ENCODE results near the gene RBM22.

Gene RBM22

DNA sequence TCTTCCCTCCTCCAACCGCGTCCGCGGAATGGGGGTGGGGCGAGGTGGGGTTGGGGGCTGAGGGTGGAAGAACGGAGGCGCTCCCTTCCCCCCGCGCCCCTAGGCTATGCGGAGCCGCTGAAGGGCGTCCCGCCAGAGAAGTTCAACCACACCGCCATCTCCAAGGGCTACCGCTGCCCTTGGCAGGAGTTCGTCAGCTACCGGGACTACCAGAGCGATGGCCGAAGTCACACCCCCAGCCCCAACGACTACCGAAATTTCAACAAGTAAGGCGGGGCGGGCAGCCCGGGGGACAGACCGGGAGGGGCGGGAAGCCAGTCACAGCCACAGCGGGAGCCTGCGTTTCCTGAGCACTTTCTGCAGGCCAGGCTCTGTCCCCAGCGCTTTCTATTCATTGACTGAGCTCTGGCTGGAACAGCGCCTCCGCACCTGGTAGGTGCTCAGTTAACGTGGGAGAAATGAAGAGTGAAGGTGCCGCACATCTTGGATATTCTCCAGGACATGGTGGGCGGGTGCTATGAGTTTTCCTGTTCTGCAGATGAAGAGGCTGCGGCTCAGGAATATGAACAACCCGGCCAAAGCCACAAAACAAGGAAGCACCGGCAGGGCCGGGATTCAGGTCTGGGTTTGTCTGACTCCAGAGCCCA is 28.5 kb downstream of the RBM22 start:
- no peak for FAIRE-seq

GRCh38 chr5:150671509-150672236 is 29.2 kb downstream of the RBM22 start:
- no peak for FAIRE-seq

- no peak for FAIRE-seq
Observed at GRCh38 chr5:150670948-150671310, 29.9 kb downstream of the RBM22 start.

- no peak for FAIRE-seq
Observed at GRCh38 chr5:150670275-150670947, 30.5 kb downstream of the RBM22 start.

DNA sequence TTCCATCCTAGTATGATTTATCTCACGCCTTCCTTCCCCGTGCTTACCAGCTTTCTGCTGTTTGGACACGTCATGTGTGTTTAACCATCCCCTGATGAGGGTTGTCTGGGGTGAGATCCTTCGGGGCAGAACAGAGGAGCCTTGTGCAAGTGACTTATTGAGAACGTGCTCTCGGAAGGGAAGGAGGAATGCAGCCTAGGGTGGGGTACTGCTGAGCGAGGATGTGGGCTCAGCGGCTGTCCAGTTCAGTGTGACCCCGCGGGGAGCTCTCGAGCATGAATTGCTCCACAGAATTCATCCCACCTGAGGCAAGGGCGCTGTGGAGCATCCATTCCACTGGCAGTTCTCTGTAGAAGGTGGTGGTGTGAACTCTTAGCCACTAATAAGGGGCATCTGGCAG is 35.8 kb downstream of the RBM22 start:
- no peak for FAIRE-seq

GRCh38 chr5:150663936-150664335 is 36.9 kb downstream of the RBM22 start:
- no peak for FAIRE-seq

DNA sequence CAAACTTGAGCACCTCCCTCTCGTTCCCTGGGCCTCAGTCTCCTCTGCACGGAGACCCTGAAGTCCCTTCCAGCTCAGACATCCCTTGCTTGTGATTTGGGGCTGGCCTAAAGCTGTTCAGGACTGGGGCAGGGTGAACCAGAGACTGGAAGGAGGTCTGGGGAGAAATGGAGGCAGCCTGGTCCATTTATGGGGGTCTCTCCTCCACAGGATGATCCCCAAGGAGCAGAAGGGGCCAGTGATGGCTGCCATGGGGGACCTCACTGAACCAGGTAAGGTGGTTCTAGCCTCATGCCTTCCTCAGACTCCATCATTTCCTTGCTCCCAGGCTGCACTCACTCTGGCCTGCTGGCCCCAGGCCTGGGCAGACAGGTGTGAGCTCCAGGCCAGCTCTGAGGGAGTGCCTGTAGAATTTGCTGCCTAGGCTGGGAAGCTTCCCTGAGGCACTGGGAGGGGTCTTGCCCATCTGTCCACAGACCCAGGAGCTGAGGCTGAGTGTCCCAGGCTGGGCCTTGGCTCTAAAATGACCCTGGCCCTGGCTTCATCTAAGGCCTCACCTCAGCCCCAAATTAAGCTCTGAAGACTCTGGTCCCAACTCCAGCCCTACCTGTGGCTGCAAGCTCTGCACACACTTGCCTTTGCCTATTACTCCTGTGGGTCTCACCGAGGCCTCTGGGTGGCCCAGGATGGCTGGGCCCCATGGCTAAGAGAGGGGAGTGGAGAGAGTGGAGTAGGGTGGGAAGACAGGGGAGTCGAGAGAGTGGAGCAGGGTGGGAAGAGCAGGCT is 37.9 kb downstream of the RBM22 start:
- FAIRE-seq, result no peak

GRCh38 chr5:150661821-150662596 is 38.9 kb downstream of the RBM22 start:
- no peak for FAIRE-seq

DNA sequence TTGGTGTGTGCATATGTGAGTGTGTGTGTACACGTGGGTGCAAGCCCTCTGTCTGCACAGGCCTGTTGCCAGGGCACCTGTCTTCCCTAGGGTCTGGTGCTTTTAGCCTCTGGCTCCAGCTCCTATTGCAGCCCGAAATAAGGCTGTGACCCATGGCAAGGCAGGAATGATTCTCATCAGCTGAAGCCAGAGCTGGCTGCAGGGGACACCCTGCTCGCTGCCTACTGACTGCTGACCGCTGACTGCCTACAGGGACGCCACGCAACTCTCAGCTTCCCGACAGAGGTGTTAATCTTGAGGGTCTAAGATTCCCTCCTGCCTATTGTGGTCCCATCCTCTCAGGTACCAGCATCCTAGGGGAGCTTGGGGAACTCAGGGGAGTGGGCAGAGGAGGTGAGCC is 39.8 kb downstream of the RBM22 start, which contains the start of gene MYOZ3:
Gene MYOZ3, plus strand, starts transcription at position 166 of the 400 bp plus-strand sequence. CDS start 1,691 bp downstream, outside the sequence.
- no peak for FAIRE-seq

DNA sequence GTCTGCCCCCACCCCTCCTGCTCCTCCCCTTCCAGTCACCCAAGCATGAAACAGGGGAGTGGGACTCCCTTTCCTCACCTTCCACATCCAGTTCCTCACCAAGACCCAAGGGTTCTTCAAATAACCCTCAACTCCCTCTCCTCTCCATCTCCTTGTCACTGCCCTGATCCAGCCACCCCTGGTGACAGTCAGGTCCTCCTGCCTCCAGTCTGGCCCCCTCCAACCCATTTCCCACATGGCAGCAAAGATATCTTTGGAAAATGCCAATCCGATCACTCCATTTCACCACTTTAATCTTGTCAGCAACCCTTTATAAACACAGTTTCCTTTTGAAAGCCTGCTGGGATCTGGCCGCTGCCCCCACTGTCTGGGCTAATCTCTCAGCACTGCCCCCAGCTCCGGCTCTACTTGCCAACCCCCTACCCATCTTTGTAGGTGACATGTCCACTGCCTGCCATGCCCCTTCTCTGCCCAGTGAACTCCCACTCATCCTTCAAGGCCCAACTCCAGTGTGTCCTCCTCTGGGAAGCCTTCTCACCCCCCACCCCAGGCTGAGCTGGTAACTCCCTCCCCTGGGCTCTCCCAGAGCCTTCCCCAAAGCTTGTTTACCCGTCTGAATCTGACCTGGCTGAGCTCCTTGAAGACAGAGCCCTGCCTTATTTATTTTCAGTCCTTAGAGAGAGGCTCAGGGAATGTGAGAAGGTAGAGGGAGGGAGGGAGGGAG is 40.6 kb downstream of the RBM22 start:
- FAIRE-seq, result no peak

- FAIRE-seq, result no peak
Observed at GRCh38 chr5:150659360-150660107, 41.3 kb downstream of the RBM22 start.

GRCh38 chr5:150658699-150659265 is 42.1 kb downstream of the RBM22 start:
- no peak for FAIRE-seq

DNA sequence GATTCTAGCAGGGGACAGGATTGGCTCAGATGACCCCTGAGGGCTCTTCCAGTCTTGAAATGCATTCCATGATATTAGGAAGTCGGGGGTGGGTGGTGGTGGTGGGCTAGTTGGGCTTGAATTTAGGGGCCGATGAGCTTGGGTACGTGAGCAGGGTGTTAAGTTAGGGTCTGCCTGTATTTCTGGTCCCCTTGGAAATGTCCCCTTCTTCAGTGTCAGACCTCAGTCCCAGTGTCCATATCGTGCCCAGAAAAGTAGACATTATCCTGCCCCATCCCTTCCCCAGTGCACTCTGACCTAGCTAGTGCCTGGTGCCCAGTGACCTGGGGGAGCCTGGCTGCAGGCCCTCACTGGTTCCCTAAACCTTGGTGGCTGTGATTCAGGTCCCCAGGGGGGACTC is 42.7 kb downstream of the RBM22 start:
- FAIRE-seq, result no peak

DNA sequence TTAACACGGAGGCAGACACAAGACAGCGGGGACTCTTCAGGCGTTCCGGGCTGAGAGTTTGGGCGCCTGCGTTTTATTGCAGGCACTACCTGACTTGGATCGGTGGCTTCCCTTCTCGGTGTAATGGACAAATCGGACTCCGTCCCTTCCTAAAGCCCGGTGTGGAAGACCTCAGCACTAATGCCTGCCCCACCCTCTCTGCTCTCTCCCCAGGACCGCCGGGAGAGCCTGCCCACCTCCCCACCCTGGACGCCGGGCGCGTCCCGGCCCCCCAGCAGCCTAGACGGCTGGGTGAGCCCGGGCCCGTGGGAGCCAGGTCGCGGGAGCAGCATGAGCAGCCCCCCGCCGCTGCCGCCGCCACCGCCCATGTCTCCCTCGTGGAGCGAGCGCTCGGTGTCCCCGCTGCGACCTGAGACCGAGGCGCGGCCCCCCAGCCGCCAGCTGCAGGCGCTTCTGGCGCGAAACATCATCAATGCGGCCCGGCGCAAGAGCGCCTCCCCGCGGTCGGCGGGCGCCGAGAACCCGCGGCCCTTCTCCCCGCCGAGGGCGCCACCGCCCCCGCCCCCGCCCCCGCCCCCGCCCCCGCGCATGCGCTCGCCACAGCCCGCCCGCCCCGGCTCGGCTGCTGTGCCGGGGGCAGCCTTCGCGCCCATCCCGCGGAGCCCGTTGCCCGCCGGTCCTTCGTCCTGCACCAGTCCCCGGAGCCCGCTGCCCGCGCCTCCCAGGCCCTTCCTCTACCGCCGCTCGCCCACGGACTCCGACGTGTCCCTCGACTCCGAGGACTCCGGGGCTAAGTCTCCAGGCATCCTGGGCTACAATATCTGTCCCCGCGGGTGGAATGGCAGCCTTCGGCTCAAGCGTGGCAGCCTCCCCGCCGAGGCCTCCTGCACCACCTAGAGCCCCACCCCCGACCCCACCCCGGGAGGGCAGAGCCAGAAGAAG is 44.4 kb downstream of the RBM22 start:
- no peak for FAIRE-seq

- FAIRE-seq, result no peak
Observed at GRCh38 chr5:150655221-150655620, 45.6 kb downstream of the RBM22 start.

- FAIRE-seq, result no peak
Observed at GRCh38 chr5:150653762-150654556, 46.9 kb downstream of the RBM22 start.

GRCh38 chr5:150653145-150653761 is 47.6 kb downstream of the RBM22 start:
- no peak for FAIRE-seq

All from endometrium (tissue), 2 donors.